ENCODE results near the gene RFX2. TPM values are rescaled to one million over a fixed set of nuclear protein-coding genes. Genes with fewer than 3 reads are reported as not detected.

Gene RFX2
- total and polyA plus RNA-seq, 3 experiments from 2014 or later, result 1.5 to 4.9 (median 4.2) TPM

DNA sequence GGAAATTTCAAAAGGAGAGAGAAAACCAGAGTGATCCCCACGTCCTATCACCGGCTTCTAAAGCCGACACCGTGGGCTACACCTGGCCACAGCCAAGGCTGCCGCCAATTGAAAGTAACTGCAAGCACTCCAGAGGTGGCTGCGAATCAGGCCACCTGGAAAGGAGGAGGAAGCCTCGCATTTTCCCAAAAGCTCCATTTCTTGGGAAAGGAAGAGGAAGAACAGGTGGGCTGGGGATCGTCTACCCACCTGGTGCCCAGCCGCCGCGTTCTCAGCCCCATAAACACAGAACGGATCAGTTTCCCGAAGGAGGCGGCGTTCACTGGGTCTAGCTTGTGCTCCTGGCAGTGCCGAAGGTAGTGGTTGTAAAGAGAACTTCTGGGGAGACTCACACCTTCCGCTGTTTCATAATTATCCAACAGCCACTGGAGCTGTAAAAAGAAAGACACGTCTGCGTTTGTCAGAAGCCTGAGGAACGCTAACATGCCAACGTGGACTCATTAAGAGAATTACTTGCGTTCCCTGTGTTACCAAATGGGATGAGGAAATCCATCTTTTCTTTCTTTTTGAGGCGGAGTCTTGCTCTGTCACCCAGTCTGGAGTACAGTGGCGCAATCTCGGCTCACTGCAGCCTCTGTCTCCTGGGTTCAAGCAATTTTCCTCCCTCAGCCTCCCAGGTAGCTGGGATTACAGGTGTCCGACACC, 94.3 kb downstream of the RFX2 start:
- no peaks in the 10 kb centered on the region for H3K36me3 Mint-ChIP-seq
- H3K27ac Mint-ChIP-seq, result no peak overlapping the region
- H3K27me3 Mint-ChIP-seq, result peaks cover 0 to 9% of the 10 kb centered on the region in 2 donors
- H3K27ac ChIP-seq (ENCODE audit: low read depth, low read length), result no peak overlapping the region
- no peaks in the 10 kb centered on the region for H3K27me3 ChIP-seq (ENCODE audit: insufficient read depth, low read length, poor library complexity, severe bottlenecking)
- no peak overlapping the region for H3K4me3 Mint-ChIP-seq
- ChIA-PET POLR2A (no interaction called here), CTCF (no interaction called here)
- no peak for DNase-seq
- H3K4me1 ChIP-seq (ENCODE audit: insufficient read depth, low read length), result no peaks in the 10 kb centered on the region
- no peaks in the 10 kb centered on the region for H3K9me3 Mint-ChIP-seq
- no peaks in the 10 kb centered on the region for H3K9me3 ChIP-seq (ENCODE audit: low read length)
- H3K4me1 Mint-ChIP-seq, result no peaks in the 10 kb centered on the region
- H3K4me3 ChIP-seq (ENCODE audit: low read length), result no peak overlapping the region
- no peaks in the 10 kb centered on the region for H3K36me3 ChIP-seq (ENCODE audit: insufficient read depth, low read length)

DNA sequence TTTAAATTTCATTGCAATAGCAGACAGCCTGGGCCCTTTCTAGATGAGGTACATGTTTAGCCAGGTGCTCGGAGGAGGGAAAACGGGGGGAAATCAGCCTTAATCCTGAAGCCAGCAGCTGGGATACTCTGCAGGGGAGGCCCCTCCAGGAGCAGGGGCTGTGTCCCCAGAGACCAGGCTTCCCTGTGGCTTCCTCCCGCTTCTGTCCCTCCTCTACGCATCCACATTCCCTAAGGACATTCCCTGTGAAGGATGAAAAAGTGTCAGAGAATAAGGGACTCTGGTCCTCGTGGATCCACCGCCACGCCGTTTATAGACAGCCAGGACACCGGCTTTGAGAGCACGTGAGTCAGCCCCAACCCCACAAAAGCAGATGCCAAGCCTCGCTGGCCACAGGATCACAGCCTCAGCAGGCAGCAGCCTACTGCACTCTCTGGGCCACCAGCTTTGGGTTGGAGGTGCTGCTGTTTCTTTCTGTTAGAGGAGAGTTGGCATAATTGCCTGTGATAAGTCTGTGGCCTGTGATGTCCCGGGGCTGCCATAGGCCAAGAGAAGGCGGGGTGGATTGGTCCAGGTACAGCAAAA, 95.7 kb downstream of the RFX2 start:
- no peak overlapping the region for H3K27ac Mint-ChIP-seq
- H3K4me1 Mint-ChIP-seq, result no peaks in the 10 kb centered on the region
- Histone ChIP-seq H3K36me3 (ENCODE audit: insufficient read depth, low read length) (no peaks in the 10 kb centered on the region), H3K27ac (ENCODE audit: low read depth, low read length) (no peak overlapping the region), H3K9me3 (ENCODE audit: low read length) (no peaks in the 10 kb centered on the region), H3K4me1 (ENCODE audit: insufficient read depth, low read length) (no peaks in the 10 kb centered on the region), H3K4me3 (ENCODE audit: low read length) (no peak overlapping the region), H3K27me3 (ENCODE audit: insufficient read depth, low read length, poor library complexity, severe bottlenecking) (no peaks in the 10 kb centered on the region)
- no peak overlapping the region for H3K4me3 Mint-ChIP-seq
- ChIA-PET POLR2A (no interaction called here), CTCF (no interaction called here)
- no peaks in the 10 kb centered on the region for H3K36me3 Mint-ChIP-seq
- H3K27me3 Mint-ChIP-seq, result peaks cover 0 to 2% of the 10 kb centered on the region in 2 donors
- DNase-seq, result no peak
- no peaks in the 10 kb centered on the region for H3K9me3 Mint-ChIP-seq

DNA sequence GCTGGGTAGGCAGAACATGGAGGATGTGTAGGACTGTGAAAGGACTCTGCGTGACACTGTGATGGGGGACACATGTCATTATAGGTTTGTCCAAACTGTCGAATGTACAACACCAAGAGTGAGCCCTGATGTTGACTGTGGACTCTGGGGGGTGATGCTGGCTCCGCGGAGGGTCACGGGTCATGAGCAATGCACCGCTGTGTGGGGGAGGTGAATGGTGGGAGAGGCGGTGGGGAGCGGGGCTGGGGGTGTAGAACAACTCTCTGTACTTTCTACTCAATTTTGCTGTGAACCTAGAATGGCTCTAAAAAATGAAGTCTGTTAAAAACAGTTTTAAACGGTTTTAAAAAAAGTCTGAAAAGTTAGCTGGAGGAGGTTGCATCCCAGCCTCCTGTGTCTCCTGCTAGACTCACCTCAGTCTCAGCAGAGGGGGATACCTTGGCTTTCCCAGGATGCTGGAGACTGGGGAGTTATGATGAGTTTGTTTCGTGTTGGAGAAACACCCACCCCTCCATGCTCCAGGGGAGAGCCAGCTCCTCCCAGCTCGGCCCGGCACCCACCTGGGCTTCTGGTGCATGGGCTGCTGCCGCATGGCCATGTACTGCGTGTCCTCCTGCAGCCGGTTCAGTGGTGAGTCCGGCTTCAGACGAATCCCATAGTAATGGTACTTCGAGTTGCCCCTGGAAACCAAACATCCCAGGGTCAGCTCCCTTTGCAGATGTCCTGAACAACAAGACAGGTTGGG, 97.7 kb downstream of the RFX2 start:
- ChIA-PET CTCF (interaction anchor here (1.1 kb wide), 1 partner anchor 10 kb away, joined by 4 read pairs; no protein-coding TSS in a partner anchor), POLR2A (interaction anchor here (0.7 kb wide), 1 partner anchor 117 kb away, joined by 3 read pairs; no protein-coding TSS in a partner anchor)
- peak in 1 of 5 donors; percentile 8 for DNase-seq
- Mint-ChIP-seq H3K27me3 (no peaks in the 10 kb centered on the region), H3K36me3 (no peaks in the 10 kb centered on the region), H3K27ac (peak overlapping the region in 1 of 8 donors; percentile 4), H3K4me3 (no peak overlapping the region), H3K4me1 (no peaks in the 10 kb centered on the region), H3K9me3 (no peaks in the 10 kb centered on the region)
- Histone ChIP-seq H3K4me3 (ENCODE audit: low read length) (no peak overlapping the region), H3K27me3 (ENCODE audit: insufficient read depth, low read length, poor library complexity, severe bottlenecking) (no peaks in the 10 kb centered on the region), H3K4me1 (ENCODE audit: insufficient read depth, low read length) (no peaks in the 10 kb centered on the region), H3K27ac (ENCODE audit: low read depth, low read length) (no peak overlapping the region), H3K9me3 (ENCODE audit: low read length) (no peaks in the 10 kb centered on the region), H3K36me3 (ENCODE audit: insufficient read depth, low read length) (no peaks in the 10 kb centered on the region)

DNA sequence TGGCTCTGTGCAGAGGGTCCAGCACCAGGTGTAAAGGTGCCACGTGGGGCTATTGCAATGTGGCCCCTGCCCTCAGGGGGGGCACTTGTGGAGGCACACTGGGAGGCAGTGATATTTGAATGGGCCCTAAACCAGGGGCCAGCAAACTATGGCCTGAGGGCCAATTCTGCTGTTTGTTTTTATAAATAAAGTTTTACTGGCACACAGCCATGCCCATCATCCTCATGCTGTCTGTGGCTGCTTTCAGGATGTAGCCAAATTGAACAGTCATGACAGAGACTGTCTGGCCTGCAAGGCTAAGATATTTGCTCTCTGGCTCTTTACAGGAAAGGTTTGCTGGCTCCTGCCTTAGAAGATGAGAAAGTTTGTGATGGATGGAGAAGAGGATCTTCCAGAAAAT, 98.5 kb downstream of the RFX2 start:
- Mint-ChIP-seq H3K27ac (no peak overlapping the region), H3K4me3 (no peak overlapping the region), H3K27me3 (no peaks in the 10 kb centered on the region), H3K36me3 (no peaks in the 10 kb centered on the region), H3K4me1 (no peaks in the 10 kb centered on the region), H3K9me3 (no peaks in the 10 kb centered on the region)
- H3K4me1 ChIP-seq (ENCODE audit: insufficient read depth, low read length), result no peaks in the 10 kb centered on the region
- peak in 1 of 5 donors; percentile 15 for DNase-seq
- H3K9me3 ChIP-seq (ENCODE audit: low read length), result no peaks in the 10 kb centered on the region
- H3K4me3 ChIP-seq (ENCODE audit: low read length), result no peak overlapping the region
- ChIA-PET CTCF (no interaction called here), POLR2A (no interaction called here)
- no peaks in the 10 kb centered on the region for H3K27me3 ChIP-seq (ENCODE audit: insufficient read depth, low read length, poor library complexity, severe bottlenecking)
- H3K36me3 ChIP-seq (ENCODE audit: insufficient read depth, low read length), result no peaks in the 10 kb centered on the region
- no peak overlapping the region for H3K27ac ChIP-seq (ENCODE audit: low read depth, low read length)

DNA sequence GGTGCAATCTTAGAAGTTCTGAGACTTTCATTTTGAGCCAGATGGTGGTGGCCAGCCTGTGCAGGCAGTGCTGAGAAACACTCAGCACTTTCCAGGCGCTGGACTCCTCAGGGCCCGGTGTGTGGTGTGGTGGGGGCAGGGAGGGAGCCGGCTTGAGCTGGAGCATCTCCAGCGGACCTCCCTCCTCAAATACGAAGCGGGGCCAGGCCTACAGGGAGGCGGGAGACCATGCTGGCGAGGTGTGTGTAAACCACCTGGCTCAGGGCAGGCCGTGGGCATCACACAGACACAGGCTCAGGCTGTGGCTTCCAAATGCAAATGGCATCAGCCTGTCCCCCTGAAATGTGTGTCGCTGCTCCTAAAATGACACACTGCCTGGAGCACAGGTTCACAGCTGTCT, 99.1 kb downstream of the RFX2 start:
- no peak overlapping the region for H3K27ac ChIP-seq (ENCODE audit: low read depth, low read length)
- Mint-ChIP-seq H3K4me1 (no peaks in the 10 kb centered on the region), H3K4me3 (no peak overlapping the region), H3K27me3 (no peaks in the 10 kb centered on the region), H3K9me3 (no peaks in the 10 kb centered on the region), H3K27ac (no peak overlapping the region), H3K36me3 (no peaks in the 10 kb centered on the region)
- no peaks in the 10 kb centered on the region for H3K9me3 ChIP-seq (ENCODE audit: low read length)
- DNase-seq, result peak in 1 of 5 donors; percentile 31
- no peaks in the 10 kb centered on the region for H3K4me1 ChIP-seq (ENCODE audit: insufficient read depth, low read length)
- no peaks in the 10 kb centered on the region for H3K27me3 ChIP-seq (ENCODE audit: insufficient read depth, low read length, poor library complexity, severe bottlenecking)
- no peaks in the 10 kb centered on the region for H3K36me3 ChIP-seq (ENCODE audit: insufficient read depth, low read length)
- ChIA-PET POLR2A (no interaction called here), CTCF (no interaction called here)
- no peak overlapping the region for H3K4me3 ChIP-seq (ENCODE audit: low read length)

DNA sequence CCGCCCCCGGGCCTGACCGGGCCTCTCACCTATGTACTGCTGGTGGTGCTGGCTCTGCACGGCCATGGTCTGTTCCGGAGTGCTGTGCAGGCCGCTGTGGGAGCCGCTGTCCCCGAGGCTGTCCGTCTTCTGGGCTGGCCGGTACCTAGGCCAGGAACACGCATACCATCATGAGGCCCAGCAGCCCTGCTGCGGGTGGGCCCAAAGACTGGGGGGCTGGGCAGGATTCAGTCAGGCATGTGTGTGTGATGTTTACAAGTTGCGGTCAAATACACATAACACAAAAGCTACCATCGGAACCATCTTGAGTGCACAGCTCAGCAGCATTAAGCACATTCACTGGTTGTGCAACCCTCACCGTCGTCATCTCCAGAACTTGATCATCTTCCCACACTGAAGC, 100.2 kb downstream of the RFX2 start:
- no peaks in the 10 kb centered on the region for H3K27me3 ChIP-seq (ENCODE audit: insufficient read depth, low read length, poor library complexity, severe bottlenecking)
- no peaks in the 10 kb centered on the region for H3K36me3 ChIP-seq (ENCODE audit: insufficient read depth, low read length)
- H3K4me1 ChIP-seq (ENCODE audit: insufficient read depth, low read length), result no peaks in the 10 kb centered on the region
- Mint-ChIP-seq H3K4me3 (no peak overlapping the region), H3K27ac (no peak overlapping the region), H3K27me3 (no peaks in the 10 kb centered on the region), H3K4me1 (no peaks in the 10 kb centered on the region), H3K9me3 (no peaks in the 10 kb centered on the region), H3K36me3 (peaks cover 0 to under 1% (median 0%) of the 10 kb centered on the region in 3 donors)
- H3K27ac ChIP-seq (ENCODE audit: low read depth, low read length), result no peak overlapping the region
- POLR2A ChIA-PET, result no interaction called here
- H3K9me3 ChIP-seq (ENCODE audit: low read length), result no peaks in the 10 kb centered on the region
- CTCF ChIA-PET, result no interaction called here
- no peak overlapping the region for H3K4me3 ChIP-seq (ENCODE audit: low read length)
- peak in 1 of 5 donors; percentile 10 for DNase-seq

GRCh38 chr19:6007866-6008265, 102.4 kb downstream of the RFX2 start:
- Histone ChIP-seq H3K4me3 (ENCODE audit: low read length) (no peak overlapping the region), H3K27ac (ENCODE audit: low read depth, low read length) (no peak overlapping the region), H3K27me3 (ENCODE audit: insufficient read depth, low read length, poor library complexity, severe bottlenecking) (no peaks in the 10 kb centered on the region), H3K9me3 (ENCODE audit: low read length) (no peaks in the 10 kb centered on the region), H3K36me3 (ENCODE audit: insufficient read depth, low read length) (no peaks in the 10 kb centered on the region), H3K4me1 (ENCODE audit: insufficient read depth, low read length) (no peaks in the 10 kb centered on the region)
- Mint-ChIP-seq H3K4me1 (no peaks in the 10 kb centered on the region), H3K36me3 (peaks cover 0 to 2% (median 0%) of the 10 kb centered on the region in 3 donors), H3K27ac (no peak overlapping the region), H3K27me3 (no peaks in the 10 kb centered on the region), H3K4me3 (no peak overlapping the region), H3K9me3 (no peaks in the 10 kb centered on the region)
- POLR2A ChIA-PET, result no interaction called here
- no peak for DNase-seq
- CTCF ChIA-PET, result no interaction called here

DNA sequence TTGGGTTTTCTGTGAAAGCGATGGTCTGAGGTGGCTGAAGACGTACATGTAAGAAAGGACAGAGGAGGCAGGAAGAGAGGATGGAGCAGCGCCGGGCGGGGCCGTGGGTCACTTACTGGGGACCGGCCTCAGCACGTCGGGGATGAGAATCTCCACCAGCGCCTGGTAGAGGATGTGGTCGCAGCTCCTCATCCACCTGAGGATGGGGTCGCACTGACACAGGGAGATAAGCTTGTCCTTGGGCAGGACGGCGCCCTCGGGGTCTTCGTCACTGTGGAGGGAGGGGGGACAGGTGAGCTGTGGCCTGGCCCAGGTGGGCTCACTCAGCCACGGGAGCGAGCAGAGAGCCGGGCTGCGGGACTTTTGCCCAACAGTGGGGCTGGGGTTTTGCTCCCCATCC, 103.4 kb downstream of the RFX2 start:
- Mint-ChIP-seq H3K4me1 (no peaks in the 10 kb centered on the region), H3K27me3 (no peaks in the 10 kb centered on the region), H3K9me3 (no peaks in the 10 kb centered on the region), H3K36me3 (peaks cover 0 to 2% (median 0%) of the 10 kb centered on the region in 3 donors), H3K4me3 (no peak overlapping the region), H3K27ac (peak overlapping the region in 1 of 8 donors; percentile 54)
- Histone ChIP-seq H3K9me3 (ENCODE audit: low read length) (no peaks in the 10 kb centered on the region), H3K27ac (ENCODE audit: low read depth, low read length) (no peak overlapping the region), H3K27me3 (ENCODE audit: insufficient read depth, low read length, poor library complexity, severe bottlenecking) (no peaks in the 10 kb centered on the region), H3K4me3 (ENCODE audit: low read length) (no peak overlapping the region), H3K4me1 (ENCODE audit: insufficient read depth, low read length) (no peaks in the 10 kb centered on the region), H3K36me3 (ENCODE audit: insufficient read depth, low read length) (no peaks in the 10 kb centered on the region)
- DNase-seq, result no peak
- ChIA-PET CTCF (no interaction called here), POLR2A (no interaction called here)
